ENCODE results near the gene FDPS. TPM values are rescaled to one million over a fixed set of nuclear protein-coding genes. Genes with fewer than 3 reads are reported as not detected.

The FDPS gene
- total and polyA plus RNA-seq, 2 experiments from 2014 or later: 287 to 366 TPM

DNA sequence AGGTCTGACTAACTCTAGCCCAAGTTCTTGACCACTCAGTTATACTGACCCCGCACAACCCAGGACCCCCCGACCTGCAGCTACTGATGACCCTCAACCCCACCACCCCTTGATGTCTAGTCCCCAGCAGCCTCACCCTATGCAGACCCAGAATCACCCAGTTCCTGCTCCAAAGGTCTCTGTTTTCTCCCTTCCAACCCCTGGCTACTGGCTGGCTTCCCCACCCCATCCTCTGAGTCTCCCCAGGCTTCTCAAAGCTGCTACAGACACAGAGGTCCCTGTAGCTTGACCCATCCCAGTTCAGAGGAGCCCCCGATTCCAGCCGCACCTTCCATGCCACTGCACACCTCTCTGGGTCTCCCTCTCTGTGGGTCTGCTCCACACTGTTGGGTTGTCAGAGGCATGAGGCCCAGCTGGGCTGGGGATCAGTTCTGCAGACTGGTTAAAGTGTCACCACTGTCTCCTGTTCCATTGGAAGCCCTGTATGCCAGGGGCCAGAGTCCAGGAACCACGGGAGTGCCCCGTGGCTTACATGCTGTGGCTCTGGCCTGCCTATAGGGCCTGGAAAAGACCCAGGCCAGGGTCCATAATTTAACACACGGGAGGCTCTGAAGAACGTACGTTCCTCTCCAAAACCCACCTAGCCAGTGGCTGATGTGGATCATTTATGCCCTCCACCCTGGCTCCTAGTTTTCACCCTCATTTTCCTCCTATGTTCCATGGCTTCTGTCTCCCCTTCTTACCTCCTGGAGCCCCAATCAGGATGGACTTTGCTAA lies 7.9 kb upstream of the FDPS start (continued):
- TF ChIP-seq CREB1 (CRISPR knock-in tag; IDR thresholded peaks at IDR 0.05; ENCODE audit: low read depth) (no peak), STAT1 (IDR thresholded peaks at IDR 0.05; ENCODE audit: unreplicated experiment) (no peak)

DNA sequence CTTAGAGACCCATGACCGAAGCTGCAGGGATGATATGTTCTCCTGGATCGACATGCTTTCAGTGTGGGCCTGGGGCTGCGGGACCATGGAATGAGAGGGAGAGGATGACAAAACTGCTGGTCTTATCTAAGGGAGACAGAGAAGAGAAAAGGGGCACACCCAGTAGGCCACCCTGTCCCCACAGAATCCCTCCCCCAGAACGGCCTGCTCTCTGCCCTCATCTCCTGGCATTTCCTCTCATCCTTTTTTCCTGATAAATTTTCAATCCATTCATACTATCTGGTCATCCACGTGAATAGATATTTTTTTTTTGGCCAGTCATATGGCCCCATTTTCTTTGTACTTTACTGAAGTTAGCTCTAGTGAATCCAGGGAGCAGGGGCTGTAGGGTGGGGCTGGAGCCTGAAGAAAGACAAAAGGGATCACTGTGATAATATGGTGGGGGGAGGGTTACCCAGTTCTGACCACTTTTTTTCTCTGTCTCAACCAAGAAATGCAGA lies 7.3 kb upstream of the FDPS start, which contains the start of gene PKLR:
TSS of gene PKLR (minus strand) at position 97 of the 500 bp plus-strand sequence. CDS start at position 54, 43 bp downstream.
- H3K4me3 ChIP-seq: no peak within 1 kb of the TSS
- H2AFZ ChIP-seq: peak within 1 kb of the TSS; percentile 76
- no peaks in the 10 kb centered on the region for H3K9me2 ChIP-seq (ENCODE audit: insufficient read depth)
- DNase-seq (ENCODE audit: low spot score): no peak
- peaks cover under 1% of the 10 kb centered on the region; the same call in 1 of the 2 replicates for H3K27me3 ChIP-seq (ENCODE audit: insufficient read depth)
- no peak within 1 kb of the TSS for H3K27ac ChIP-seq (ENCODE audit: low read depth)
- peaks cover 13% of the 10 kb centered on the region for H3K4me1 ChIP-seq (ENCODE audit: insufficient read depth)
- Mint-ChIP-seq H3K27ac (no peak within 1 kb of the TSS), H3K4me1 (peaks cover 21% of the 10 kb centered on the region), H3K27me3 (ENCODE audit: insufficient read depth, low read depth, poor library complexity) (peaks cover 13% of the 10 kb centered on the region), H3K4me3 (no peak within 1 kb of the TSS; the same call in 2 of the 3 replicates), H3K9me3 (no peaks in the 10 kb centered on the region), H3K36me3 (ENCODE audit: low read depth) (no peaks in the 10 kb centered on the region)
- H3K79me2 ChIP-seq (replicated peaks; ENCODE audit: insufficient read depth): no peaks in the 10 kb centered on the region
- TF ChIP-seq POLR2AphosphoS5 (IDR thresholded peaks at IDR 0.05; ENCODE audit: low read depth) (no peak), EZH2phosphoT487 (IDR thresholded peaks at IDR 0.05; ENCODE audit: unreplicated experiment) (no peak), ZNF114 (CRISPR knock-in tag; IDR thresholded peaks at IDR 0.05) (no peak)
- TF ChIP-seq, protein P1, sequence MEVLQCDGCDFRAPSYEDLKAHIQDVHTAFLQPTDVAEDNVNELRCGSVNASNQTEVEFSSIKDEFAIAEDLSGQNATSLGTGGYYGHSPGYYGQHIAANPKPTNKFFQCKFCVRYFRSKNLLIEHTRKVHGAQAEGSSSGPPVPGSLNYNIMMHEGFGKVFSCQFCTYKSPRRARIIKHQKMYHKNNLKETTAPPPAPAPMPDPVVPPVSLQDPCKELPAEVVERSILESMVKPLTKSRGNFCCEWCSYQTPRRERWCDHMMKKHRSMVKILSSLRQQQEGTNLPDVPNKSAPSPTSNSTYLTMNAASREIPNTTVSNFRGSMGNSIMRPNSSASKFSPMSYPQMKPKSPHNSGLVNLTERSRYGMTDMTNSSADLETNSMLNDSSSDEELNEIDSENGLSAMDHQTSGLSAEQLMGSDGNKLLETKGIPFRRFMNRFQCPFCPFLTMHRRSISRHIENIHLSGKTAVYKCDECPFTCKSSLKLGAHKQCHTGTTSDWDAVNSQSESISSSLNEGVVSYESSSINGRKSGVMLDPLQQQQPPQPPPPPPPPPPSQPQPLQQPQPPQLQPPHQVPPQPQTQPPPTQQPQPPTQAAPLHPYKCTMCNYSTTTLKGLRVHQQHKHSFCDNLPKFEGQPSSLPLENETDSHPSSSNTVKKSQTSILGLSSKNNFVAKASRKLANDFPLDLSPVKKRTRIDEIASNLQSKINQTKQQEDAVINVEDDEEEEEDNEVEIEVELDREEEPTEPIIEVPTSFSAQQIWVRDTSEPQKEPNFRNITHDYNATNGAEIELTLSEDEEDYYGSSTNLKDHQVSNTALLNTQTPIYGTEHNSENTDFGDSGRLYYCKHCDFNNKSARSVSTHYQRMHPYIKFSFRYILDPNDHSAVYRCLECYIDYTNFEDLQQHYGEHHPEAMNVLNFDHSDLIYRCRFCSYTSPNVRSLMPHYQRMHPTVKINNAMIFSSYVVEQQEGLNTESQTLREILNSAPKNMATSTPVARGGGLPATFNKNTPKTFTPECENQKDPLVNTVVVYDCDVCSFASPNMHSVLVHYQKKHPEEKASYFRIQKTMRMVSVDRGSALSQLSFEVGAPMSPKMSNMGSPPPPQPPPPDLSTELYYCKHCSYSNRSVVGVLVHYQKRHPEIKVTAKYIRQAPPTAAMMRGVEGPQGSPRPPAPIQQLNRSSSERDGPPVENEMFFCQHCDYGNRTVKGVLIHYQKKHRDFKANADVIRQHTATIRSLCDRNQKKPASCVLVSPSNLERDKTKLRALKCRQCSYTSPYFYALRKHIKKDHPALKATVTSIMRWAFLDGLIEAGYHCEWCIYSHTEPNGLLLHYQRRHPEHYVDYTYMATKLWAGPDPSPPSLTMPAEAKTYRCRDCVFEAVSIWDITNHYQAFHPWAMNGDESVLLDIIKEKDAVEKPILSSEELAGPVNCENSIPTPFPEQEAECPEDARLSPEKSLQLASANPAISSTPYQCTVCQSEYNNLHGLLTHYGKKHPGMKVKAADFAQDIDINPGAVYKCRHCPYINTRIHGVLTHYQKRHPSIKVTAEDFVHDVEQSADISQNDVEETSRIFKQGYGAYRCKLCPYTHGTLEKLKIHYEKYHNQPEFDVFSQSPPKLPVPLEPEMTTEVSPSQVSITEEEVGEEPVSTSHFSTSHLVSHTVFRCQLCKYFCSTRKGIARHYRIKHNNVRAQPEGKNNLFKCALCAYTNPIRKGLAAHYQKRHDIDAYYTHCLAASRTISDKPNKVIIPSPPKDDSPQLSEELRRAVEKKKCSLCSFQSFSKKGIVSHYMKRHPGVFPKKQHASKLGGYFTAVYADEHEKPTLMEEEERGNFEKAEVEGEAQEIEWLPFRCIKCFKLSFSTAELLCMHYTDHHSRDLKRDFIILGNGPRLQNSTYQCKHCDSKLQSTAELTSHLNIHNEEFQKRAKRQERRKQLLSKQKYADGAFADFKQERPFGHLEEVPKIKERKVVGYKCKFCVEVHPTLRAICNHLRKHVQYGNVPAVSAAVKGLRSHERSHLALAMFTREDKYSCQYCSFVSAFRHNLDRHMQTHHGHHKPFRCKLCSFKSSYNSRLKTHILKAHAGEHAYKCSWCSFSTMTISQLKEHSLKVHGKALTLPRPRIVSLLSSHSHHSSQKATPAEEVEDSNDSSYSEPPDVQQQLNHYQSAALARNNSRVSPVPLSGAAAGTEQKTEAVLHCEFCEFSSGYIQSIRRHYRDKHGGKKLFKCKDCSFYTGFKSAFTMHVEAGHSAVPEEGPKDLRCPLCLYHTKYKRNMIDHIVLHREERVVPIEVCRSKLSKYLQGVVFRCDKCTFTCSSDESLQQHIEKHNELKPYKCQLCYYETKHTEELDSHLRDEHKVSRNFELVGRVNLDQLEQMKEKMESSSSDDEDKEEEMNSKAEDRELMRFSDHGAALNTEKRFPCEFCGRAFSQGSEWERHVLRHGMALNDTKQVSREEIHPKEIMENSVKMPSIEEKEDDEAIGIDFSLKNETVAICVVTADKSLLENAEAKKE (CRISPR knock-in tag; IDR thresholded peaks at IDR 0.05): no peak
- TF ChIP-seq, protein P2, sequence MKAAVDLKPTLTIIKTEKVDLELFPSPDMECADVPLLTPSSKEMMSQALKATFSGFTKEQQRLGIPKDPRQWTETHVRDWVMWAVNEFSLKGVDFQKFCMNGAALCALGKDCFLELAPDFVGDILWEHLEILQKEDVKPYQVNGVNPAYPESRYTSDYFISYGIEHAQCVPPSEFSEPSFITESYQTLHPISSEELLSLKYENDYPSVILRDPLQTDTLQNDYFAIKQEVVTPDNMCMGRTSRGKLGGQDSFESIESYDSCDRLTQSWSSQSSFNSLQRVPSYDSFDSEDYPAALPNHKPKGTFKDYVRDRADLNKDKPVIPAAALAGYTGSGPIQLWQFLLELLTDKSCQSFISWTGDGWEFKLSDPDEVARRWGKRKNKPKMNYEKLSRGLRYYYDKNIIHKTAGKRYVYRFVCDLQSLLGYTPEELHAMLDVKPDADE (IDR thresholded peaks at IDR 0.05): no peak
- H3K4me2 ChIP-seq: no peak within 1 kb of the TSS
- H4K20me1 ChIP-seq (replicated peaks; ENCODE audit: insufficient read depth): no peaks in the 10 kb centered on the region
- H3K36me3 ChIP-seq (ENCODE audit: insufficient read depth): no peaks in the 10 kb centered on the region
- ATAC-seq: no peak
- 0 out of 2 replicates have a peak, but pooled peaks cover 8% of the 10 kb centered on the region for H3F3A ChIP-seq (replicated peaks; ENCODE audit: low read depth)

Data from GM23338 (cell line).